K562 (cell line): Measurements from ENCODE around the gene RBM20. TPM values are rescaled to one million over a fixed set of nuclear protein-coding genes. Genes with fewer than 3 reads are reported as not detected.

Source experiments
- ATAC-seq: fragments of 200-7000 bp; cut with Tn5 transposase; 3 replicates; pipeline ENCODE4 v1.9.1; 2020; ENCODE audit warnings: moderate library complexity
- BruUV-seq: library from RNA; stranded (reverse); fragments of 400-500 nt; replicated peaks from 2 replicates; lab custom pipeline; 2021; lab: Mats Ljungman, UMichigan
- CTCF ChIA-PET: fragments of 300-600 bp; formaldehyde crosslinking; extraction: SDS; loops from one replicate; lab custom pipeline; 2021; ENCODE audit warnings: low intra/inter-chr PET ratio; lab: Yijun Ruan, JAX
- POLR2A ChIA-PET: fragments of 300-600, 350-650 bp; sonication (Branson Sonifier 250); formaldehyde crosslinking; extraction: SDS; loops from one replicate; lab custom pipeline; 2021; ENCODE audit warnings: antibody characterized with exemption, inconsistent platforms; lab: Yijun Ruan, JAX
- DNase-seq, 4 experiments: peaks; one replicate each; pipeline versions ENCODE4 v3.0.0 to v3.0.0-alpha.2; 2011 to 2018; ENCODE audit warnings: low spot score in 3 of 4, mixed read lengths in 3 of 4; ENCODE audit errors: extremely low read depth in 1 of 4
- FAIRE-seq: peaks from 2 replicates; lab custom pipeline; 2011; peaks lifted over from hg19 to GRCh38; lab: Jason Lieb, UNC
- H2AFZ ChIP-seq: 2 replicates; pipeline ENCODE4 v1.6.0; 2011; ENCODE audit warnings: low read depth, low read length, control low read depth, inconsistent platforms
- H3K27ac ChIP-seq: fragments of 200-600 bp; 3 replicates; pipeline ENCODE4 v1.8.0; 2011; ENCODE audit warnings: low read depth, mild to moderate bottlenecking, control low read depth, inconsistent platforms, low read length, moderate library complexity, mixed read lengths; ENCODE audit errors: extremely low read depth
- H3K27me3 ChIP-seq, 2 experiments: fragments of 300-600 bp in 1 of 2; 2 replicates in 1 of 2; 3 replicates in 1 of 2; pipeline versions ENCODE4 v1.6.0 to v1.8.0; 2011; ENCODE audit warnings: inconsistent platforms in 2 of 2, low read length in 2 of 2, mild to moderate bottlenecking in 1 of 2, mixed read lengths in 1 of 2, moderate library complexity in 1 of 2; ENCODE audit not compliant: control insufficient read depth in 2 of 2, insufficient read depth in 2 of 2
- H3K36me3 ChIP-seq: fragments of 300-600 bp; 3 replicates; pipeline ENCODE4 v1.8.0; 2011; ENCODE audit warnings: mild to moderate bottlenecking, low read length, inconsistent platforms; ENCODE audit not compliant: control insufficient read depth, insufficient read depth
- H3K4me1 ChIP-seq, 2 experiments: fragments of 200-600 bp in 1 of 2; replicated peaks in 1 of 2; 2 replicates in 1 of 2; 3 replicates in 1 of 2; pipeline versions ENCODE4 v1.5.1 to v1.8.0; 2011; ENCODE audit warnings: inconsistent platforms in 2 of 2, low read length in 2 of 2, mild to moderate bottlenecking in 1 of 2, mixed read lengths in 1 of 2, moderate library complexity in 1 of 2; ENCODE audit not compliant: control insufficient read depth in 2 of 2, insufficient read depth in 2 of 2
- H3K4me2 ChIP-seq: 2 replicates; pipeline ENCODE4 v1.6.1; 2011; ENCODE audit warnings: low read length, control low read depth, inconsistent platforms, mixed read lengths; ENCODE audit not compliant: insufficient read depth
- H3K4me3 ChIP-seq: fragments of 200-600 bp; sonication (generic), shearing (Covaris generic); 2 replicates; pipeline ENCODE4 v1.5.1; 2016; ENCODE audit warnings: control low read depth, inconsistent platforms
- H3K79me2 ChIP-seq: fragments of 200-600 bp; 3 replicates; pipeline ENCODE4 v1.8.0; 2011; ENCODE audit warnings: low read length, inconsistent platforms; ENCODE audit not compliant: control insufficient read depth, insufficient read depth
- H3K9ac ChIP-seq, 2 experiments: 2 replicates each; pipeline versions ENCODE4 v1.6.0 to v1.6.1; 2011; ENCODE audit warnings: low read depth in 2 of 2, low read length in 2 of 2, control low read depth in 1 of 2, inconsistent platforms in 1 of 2, mild to moderate bottlenecking in 1 of 2, mixed read lengths in 1 of 2; ENCODE audit not compliant: insufficient read depth in 1 of 2
- H3K9me1 ChIP-seq: one replicate; pipeline ENCODE4 v1.6.0; 2011; ENCODE audit warnings: inconsistent platforms, mild to moderate bottlenecking, low read length, moderate library complexity; ENCODE audit not compliant: control insufficient read depth, insufficient read depth
- H3K9me3 ChIP-seq: replicated peaks from 2 replicates; pipeline ENCODE4 v1.5.1; 2011; ENCODE audit warnings: low read depth, low read length, inconsistent platforms; ENCODE audit not compliant: control insufficient read depth, insufficient read depth
- H4K20me1 ChIP-seq: replicated peaks from 2 replicates; pipeline ENCODE4 v1.6.1; 2011; ENCODE audit warnings: low read length, inconsistent platforms, mixed read lengths; ENCODE audit not compliant: control insufficient read depth, insufficient read depth
- CBFA2T3 ChIP-seq: fragments of 450-650 bp; IDR thresholded peaks from 2 replicates; pipeline ENCODE4 v1.6.1; 2017
- CHD2 ChIP-seq: IDR thresholded peaks from 2 replicates; pipeline ENCODE4 v1.6.1; 2011; ENCODE audit warnings: low read depth, low read length
- CREBBP ChIP-seq: IDR thresholded peaks from one replicate; pipeline ENCODE4 v1.6.1; 2012; ENCODE audit warnings: low read depth, mild to moderate bottlenecking, control low read depth, inconsistent platforms, low read length
- EP400 ChIP-seq: fragments of 450-650 bp; IDR thresholded peaks from 2 replicates; pipeline ENCODE4 v1.6.1; 2017; ENCODE audit warnings: antibody characterized with exemption, mild to moderate bottlenecking, moderate library complexity
- GATAD2B ChIP-seq: fragments of 450-650 bp; IDR thresholded peaks from 2 replicates; pipeline ENCODE4 v1.6.1; 2017; ENCODE audit warnings: mild to moderate bottlenecking, borderline replicate concordance
- SUPT5H ChIP-seq: fragments of 450-650 bp; IDR thresholded peaks from 2 replicates; pipeline ENCODE4 v1.6.1; 2016
- TOE1 ChIP-seq, 2 experiments: fragments of 450-650 bp in 1 of 2; sonication (generic) in 1 of 2; formaldehyde crosslinking in 1 of 2; IDR thresholded peaks; 2 replicates each; pipeline versions ENCODE4 v1.7.1 to v1.8.0; 2016 to 2022; ENCODE audit warnings: borderline replicate concordance in 2 of 2, mild to moderate bottlenecking in 2 of 2, antibody characterized with exemption in 1 of 2, inconsistent platforms in 1 of 2, low read depth in 1 of 2, missing genetic modification reagents in 1 of 2, moderate library complexity in 1 of 2
- U2AF2 ChIP-seq: fragments of 200-400 bp; formaldehyde crosslinking; optimal IDR thresholded peaks from 2 replicates; pipeline ENCODE3; 2017; ENCODE audit warnings: low read depth, mild to moderate bottlenecking, low read length
- ZNF12 ChIP-seq: sonication (generic); formaldehyde crosslinking; IDR thresholded peaks from 2 replicates; pipeline ENCODE4 v1.4.0; 2020; ENCODE audit warnings: mild to moderate bottlenecking, missing genetic modification reagents
- ZNF316 ChIP-seq: fragments of 450-650 bp; IDR thresholded peaks from 2 replicates; pipeline ENCODE4 v1.6.1; 2016
- WGBS: fragments of 100-300 bp; shearing (Covaris generic); methylation state at CpG from one replicate; pipeline ENCODE4 v1.1.6; 2016; ENCODE audit warnings: low coverage, mixed read lengths; ENCODE audit not compliant: insufficient coverage; ENCODE audit errors: missing lambda C conversion rate; 5-methylcytosine and 5-hydroxymethylcytosine counted together
- in situ Hi-C: fragments of 300-500 bp; cut with MboI; formaldehyde crosslinking; loops from 4 replicates; pipeline ENCODE4 v1.15.0; 2018; ENCODE audit warnings: inconsistent platforms, mixed read lengths
- intact Hi-C: fragments of 100-400 bp; cut with micrococcal nuclease; formaldehyde crosslinking; loops from 2 replicates; pipeline ENCODE4 v1.14.2; 2022
- polyA plus RNA-seq, 8 experiments: library from polyadenylated mRNA; depleted of rRNA in 4 of 8; stranded (reverse) in 5 of 8; unstranded in 3 of 8; fragments of >200 nt; fragmentation: Nextera tagmentation in 2 of 8; fragmentation: Illumina TruSeq in 1 of 8; extraction: Ambion mirVana in 2 of 8; extraction: Trizol in 1 of 8; gene quantifications; 2 replicates each; pipeline versions ENCODE4 v1.2.1 to v1.2.3, GENCODE V29; 2011 to 2014; ENCODE audit warnings: inconsistent platforms in 1 of 8, missing spikeins in 1 of 8
- total RNA-seq, 7 experiments: library from RNA; depleted of rRNA in 6 of 7; stranded (reverse); fragments of >200 nt in 6 of 7; fragmentation: Illumina TruSeq in 2 of 7; extraction: Trizol in 2 of 7; gene quantifications; 2 replicates each; pipeline versions ENCODE4 v1.2.1 to v1.2.3, GENCODE V29; 2011 to 2021; ENCODE audit warnings: low replicate concordance in 1 of 7
- TF ChIP-seq, protein P1 (sequence below): sonication (generic); formaldehyde crosslinking; IDR thresholded peaks from 2 replicates; pipeline ENCODE4 v1.8.0; 2022; ENCODE audit warnings: mild to moderate bottlenecking, missing genetic modification reagents
- TF ChIP-seq, protein P2 (sequence below): fragments of 450-650 bp; formaldehyde crosslinking; IDR thresholded peaks from 2 replicates; pipeline ENCODE4 v1.4.0; 2022; ENCODE audit warnings: missing genetic modification characterization

RBM20 gene
- total and polyA plus RNA-seq, 9 of the 15 experiments (the other 6 are each of a cell fraction or from before 2014, with no cell fraction given): 0.63 to 5.7 (median 3.2) TPM

DNA sequence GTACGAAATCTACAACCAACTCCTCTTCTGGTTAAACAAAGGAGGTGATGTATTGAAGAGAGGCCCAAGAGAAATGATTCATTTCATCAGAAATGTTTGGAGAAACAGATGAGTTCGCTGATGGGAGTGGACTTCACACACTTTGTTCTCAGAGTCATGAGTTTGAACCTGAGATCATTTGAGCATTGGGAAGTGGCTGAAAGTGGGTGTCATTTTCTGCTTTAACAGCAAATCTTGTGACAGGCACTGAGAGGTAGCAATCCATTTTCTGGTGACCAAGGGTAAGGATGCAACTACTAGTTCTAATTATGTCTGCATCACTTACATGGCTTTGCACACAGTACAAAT, 51.4 kb downstream of the RBM20 start:
- POLR2A ChIA-PET: no interaction called here
- Histone ChIP-seq H3K4me2 (no peak overlapping the region), H4K20me1 (no peaks in the 10 kb centered on the region), H3K4me1 (no peaks in the 10 kb centered on the region; a peak in 1 of 5 replicates), H2AFZ (no peak overlapping the region), H3K9me1 (no peaks in the 10 kb centered on the region), H3K27me3 (no peaks in the 10 kb centered on the region), H3K9me3 (no peaks in the 10 kb centered on the region; the same call in 1 of the 2 replicates), H3K9ac (no peak overlapping the region), H3K4me3 (no peak overlapping the region), H3K36me3 (no peaks in the 10 kb centered on the region), H3K27ac (no peak overlapping the region), H3K79me2 (peaks cover 7% of the 10 kb centered on the region; the same call in 2 of the 3 replicates)
- DNase-seq (no peak), FAIRE-seq (no peak), ATAC-seq (no peak)
- intact Hi-C loops (no loop called here), in situ Hi-C loops (no loop called here)
- no TSS peak for BruUV-seq
- CTCF ChIA-PET: no interaction called here
- WGBS: 52% methylated on average over 2 of the region's 2 CpGs
- no peak for TF ChIP-seq TOE1 (IDR thresholded peaks at IDR 0.05; ENCODE audit: borderline replicate concordance)
- TF ChIP-seq TOE1 (CRISPR knock-in tag; IDR thresholded peaks at IDR 0.05; ENCODE audit: borderline replicate concordance, low read depth): no peak
- no peak for TF ChIP-seq CREBBP
- TF ChIP-seq GATAD2B: no peak
- TF ChIP-seq, protein P1, sequence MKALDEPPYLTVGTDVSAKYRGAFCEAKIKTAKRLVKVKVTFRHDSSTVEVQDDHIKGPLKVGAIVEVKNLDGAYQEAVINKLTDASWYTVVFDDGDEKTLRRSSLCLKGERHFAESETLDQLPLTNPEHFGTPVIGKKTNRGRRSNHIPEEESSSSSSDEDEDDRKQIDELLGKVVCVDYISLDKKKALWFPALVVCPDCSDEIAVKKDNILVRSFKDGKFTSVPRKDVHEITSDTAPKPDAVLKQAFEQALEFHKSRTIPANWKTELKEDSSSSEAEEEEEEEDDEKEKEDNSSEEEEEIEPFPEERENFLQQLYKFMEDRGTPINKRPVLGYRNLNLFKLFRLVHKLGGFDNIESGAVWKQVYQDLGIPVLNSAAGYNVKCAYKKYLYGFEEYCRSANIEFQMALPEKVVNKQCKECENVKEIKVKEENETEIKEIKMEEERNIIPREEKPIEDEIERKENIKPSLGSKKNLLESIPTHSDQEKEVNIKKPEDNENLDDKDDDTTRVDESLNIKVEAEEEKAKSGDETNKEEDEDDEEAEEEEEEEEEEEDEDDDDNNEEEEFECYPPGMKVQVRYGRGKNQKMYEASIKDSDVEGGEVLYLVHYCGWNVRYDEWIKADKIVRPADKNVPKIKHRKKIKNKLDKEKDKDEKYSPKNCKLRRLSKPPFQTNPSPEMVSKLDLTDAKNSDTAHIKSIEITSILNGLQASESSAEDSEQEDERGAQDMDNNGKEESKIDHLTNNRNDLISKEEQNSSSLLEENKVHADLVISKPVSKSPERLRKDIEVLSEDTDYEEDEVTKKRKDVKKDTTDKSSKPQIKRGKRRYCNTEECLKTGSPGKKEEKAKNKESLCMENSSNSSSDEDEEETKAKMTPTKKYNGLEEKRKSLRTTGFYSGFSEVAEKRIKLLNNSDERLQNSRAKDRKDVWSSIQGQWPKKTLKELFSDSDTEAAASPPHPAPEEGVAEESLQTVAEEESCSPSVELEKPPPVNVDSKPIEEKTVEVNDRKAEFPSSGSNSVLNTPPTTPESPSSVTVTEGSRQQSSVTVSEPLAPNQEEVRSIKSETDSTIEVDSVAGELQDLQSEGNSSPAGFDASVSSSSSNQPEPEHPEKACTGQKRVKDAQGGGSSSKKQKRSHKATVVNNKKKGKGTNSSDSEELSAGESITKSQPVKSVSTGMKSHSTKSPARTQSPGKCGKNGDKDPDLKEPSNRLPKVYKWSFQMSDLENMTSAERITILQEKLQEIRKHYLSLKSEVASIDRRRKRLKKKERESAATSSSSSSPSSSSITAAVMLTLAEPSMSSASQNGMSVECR (CRISPR knock-in tag): no peak
- no peak for TF ChIP-seq ZNF12 (CRISPR knock-in tag)
- no peak for TF ChIP-seq EP400
- TF ChIP-seq CHD2: no peak
- TF ChIP-seq SUPT5H: no peak
- no peak for TF ChIP-seq CBFA2T3
- TF ChIP-seq, protein P2, sequence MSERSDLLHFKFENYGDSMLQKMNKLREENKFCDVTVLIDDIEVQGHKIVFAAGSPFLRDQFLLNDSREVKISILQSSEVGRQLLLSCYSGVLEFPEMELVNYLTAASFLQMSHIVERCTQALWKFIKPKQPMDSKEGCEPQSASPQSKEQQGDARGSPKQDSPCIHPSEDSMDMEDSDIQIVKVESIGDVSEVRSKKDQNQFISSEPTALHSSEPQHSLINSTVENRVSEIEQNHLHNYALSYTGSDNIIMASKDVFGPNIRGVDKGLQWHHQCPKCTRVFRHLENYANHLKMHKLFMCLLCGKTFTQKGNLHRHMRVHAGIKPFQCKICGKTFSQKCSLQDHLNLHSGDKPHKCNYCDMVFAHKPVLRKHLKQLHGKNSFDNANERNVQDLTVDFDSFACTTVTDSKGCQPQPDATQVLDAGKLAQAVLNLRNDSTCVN (CRISPR knock-in tag): no peak
- TF ChIP-seq U2AF2: no peak
- TF ChIP-seq ZNF316: no peak
